HepG2 (cell line): Measurements from ENCODE around the gene ATP2A2. TPM values are rescaled to one million over a fixed set of nuclear protein-coding genes. Genes with fewer than 3 reads are reported as not detected.
A peak's percentile ranks its signal among the peaks of the same experiment; 100 is the strongest.

Source experiments
- ELF3 ChIP-seq: IDR thresholded peaks from 2 replicates; pipeline ENCODE4 v1.6.1; 2016; ENCODE audit warnings: missing genetic modification reagents, missing compliant biosample characterization
- HINFP ChIP-seq: sonication (generic); formaldehyde crosslinking; IDR thresholded peaks from 2 replicates; pipeline ENCODE4 v1.4.0; 2020; ENCODE audit warnings: low read depth, mild to moderate bottlenecking, missing genetic modification reagents
- HOXA3 ChIP-seq: sonication (generic); formaldehyde crosslinking; IDR thresholded peaks from 2 replicates; pipeline ENCODE4 v1.5.0; 2020; ENCODE audit warnings: missing genetic modification reagents
- ISX ChIP-seq: sonication (generic); formaldehyde crosslinking; conservative IDR thresholded peaks from 2 replicates; pipeline ENCODE4 v1.5.0; 2020; ENCODE audit warnings: missing genetic modification reagents
- JARID2 ChIP-seq: sonication (generic); formaldehyde crosslinking; IDR thresholded peaks from 2 replicates; pipeline ENCODE4 v1.8.1; 2023; ENCODE audit warnings: missing genetic modification reagents, inconsistent platforms; ENCODE audit not compliant: insufficient replicate concordance
- MED1 ChIP-seq: sonication (generic); formaldehyde crosslinking; IDR thresholded peaks from 2 replicates; pipeline ENCODE4 v1.4.0; 2020; ENCODE audit warnings: missing genetic modification reagents
- MEIS1 ChIP-seq: sonication (generic); formaldehyde crosslinking; IDR thresholded peaks from 2 replicates; pipeline ENCODE4 v1.9.0; 2021; ENCODE audit warnings: mild to moderate bottlenecking, missing genetic modification reagents, moderate library complexity, borderline replicate concordance
- MNT ChIP-seq: fragments of 450-650 bp; IDR thresholded peaks from 2 replicates; pipeline ENCODE4 v1.6.1; 2016
- MXD3 ChIP-seq: IDR thresholded peaks from 2 replicates; pipeline ENCODE4 v1.6.1; 2016; ENCODE audit warnings: mild to moderate bottlenecking, missing biosample characterization, missing genetic modification reagents
- NFE2 ChIP-seq: sonication (generic); formaldehyde crosslinking; IDR thresholded peaks from 2 replicates; pipeline ENCODE4 v1.4.0; 2020; ENCODE audit warnings: missing genetic modification reagents
- NFYB ChIP-seq: sonication (generic); formaldehyde crosslinking; IDR thresholded peaks from 2 replicates; pipeline ENCODE4 v1.4.0; 2020; ENCODE audit warnings: missing genetic modification reagents
- RFXAP ChIP-seq: sonication (generic); formaldehyde crosslinking; IDR thresholded peaks from 2 replicates; pipeline ENCODE4 v1.4.0; 2020; ENCODE audit warnings: missing genetic modification reagents, borderline replicate concordance
- SSRP1 ChIP-seq: IDR thresholded peaks from 2 replicates; pipeline ENCODE4 v1.6.1; 2016; ENCODE audit warnings: control low read depth
- TEF ChIP-seq: sonication (generic); formaldehyde crosslinking; IDR thresholded peaks from 2 replicates; pipeline ENCODE4 v1.5.0; 2020; ENCODE audit warnings: missing genetic modification reagents
- ZBTB39 ChIP-seq: sonication (generic); formaldehyde crosslinking; IDR thresholded peaks from 2 replicates; pipeline ENCODE4 v1.5.0; 2020; ENCODE audit warnings: missing genetic modification reagents
- ZFAT ChIP-seq: sonication (generic); formaldehyde crosslinking; conservative IDR thresholded peaks from 2 replicates; pipeline ENCODE4 v1.8.1; 2023; ENCODE audit warnings: missing genetic modification reagents, inconsistent platforms
- ZKSCAN1 ChIP-seq: fragments of 150-350 bp; IDR thresholded peaks from 2 replicates; pipeline ENCODE4 v1.6.1; 2014; ENCODE audit warnings: low read length
- ZNF138 ChIP-seq: sonication (generic); formaldehyde crosslinking; IDR thresholded peaks from 2 replicates; pipeline ENCODE4 v1.5.0; 2020; ENCODE audit warnings: mild to moderate bottlenecking, low read depth, missing genetic modification reagents
- ZNF274 ChIP-seq: sonication (generic); formaldehyde crosslinking; IDR thresholded peaks from 2 replicates; pipeline ENCODE4 v1.5.1; 2020; ENCODE audit warnings: mild to moderate bottlenecking, missing genetic modification reagents
- ZNF597 ChIP-seq: sonication (generic); formaldehyde crosslinking; IDR thresholded peaks from 2 replicates; pipeline ENCODE4 v1.5.0; 2020; ENCODE audit warnings: missing genetic modification reagents
- ZNF691 ChIP-seq: sonication (generic); formaldehyde crosslinking; IDR thresholded peaks from 2 replicates; pipeline ENCODE4 v1.4.0; 2020; ENCODE audit warnings: missing genetic modification reagents, low read depth, mild to moderate bottlenecking, borderline replicate concordance
- polyA plus RNA-seq, 8 experiments: library from polyadenylated mRNA; depleted of rRNA in 3 of 8; stranded (reverse) in 7 of 8; unstranded in 1 of 8; fragments of >200 nt; fragmentation: Illumina TruSeq in 4 of 8; extraction: Trizol in 4 of 8; gene quantifications; 2 replicates each; pipeline versions ENCODE4 v1.2.1 to v1.2.3, GENCODE V29; 2011 to 2016; ENCODE audit warnings: low read depth in 4 of 8, missing spikeins in 1 of 8, mixed read lengths in 1 of 8; ENCODE audit not compliant: insufficient read depth in 1 of 8
- total RNA-seq, 5 experiments: library from RNA; depleted of rRNA; stranded (reverse); fragments of >200 nt; fragmentation: Illumina TruSeq; extraction: Trizol; gene quantifications; 2 replicates each; pipeline ENCODE4 v1.2.3, GENCODE V29; 2016; ENCODE audit warnings: low read depth in 1 of 5

ATP2A2 gene
- total and polyA plus RNA-seq, 2 of the 13 experiments (the other 11 are each of a cell fraction or from before 2014, with no cell fraction given): 35.4 to 85.5 TPM

- TF ChIP-seq JARID2: no peak
- no peak for TF ChIP-seq NFYB
- TF ChIP-seq ZBTB39 (CRISPR knock-in tag): peak; percentile 91; the same call in 1 of the 2 replicates
- peak; percentile 49; the same call in 1 of the 2 replicates for TF ChIP-seq MEIS1 (CRISPR knock-in tag)
- TF ChIP-seq HOXA3 (CRISPR knock-in tag): peak; percentile 82
- peak; percentile 70 for TF ChIP-seq MED1 (CRISPR knock-in tag)
- no peak for TF ChIP-seq ISX
- TF ChIP-seq MNT: no peak
- TF ChIP-seq ZNF597 (CRISPR knock-in tag): no peak
- TF ChIP-seq ZFAT: no peak
- no peak for TF ChIP-seq ZNF274 (CRISPR knock-in tag)
- 0 out of 2 replicates have a peak, but pooled peaks have one; percentile 34 for TF ChIP-seq RFXAP (CRISPR knock-in tag)
- peak; percentile 22; the same call in 1 of the 2 replicates for TF ChIP-seq ZNF691 (CRISPR knock-in tag)
- no peak for TF ChIP-seq NFE2
- TF ChIP-seq TEF (CRISPR knock-in tag): no peak
- no peak for TF ChIP-seq SSRP1
- no peak for TF ChIP-seq MXD3 (CRISPR knock-in tag)
- peak; percentile 67 for TF ChIP-seq ELF3 (CRISPR knock-in tag)
- no peak; the same call in 1 of the 2 replicates for TF ChIP-seq ZNF138
- TF ChIP-seq ZKSCAN1: no peak
- no peak for TF ChIP-seq HINFP (CRISPR knock-in tag)
Observed at GRCh38 chr12:110247340-110248095, 33.5 kb upstream of the ATP2A2 start (continued).
